Ovary (tissue), 9 donors: Measurements from ENCODE around the gene SLC30A3. TPM values are rescaled to one million over a fixed set of nuclear protein-coding genes. Genes with fewer than 3 reads are reported as not detected.
A peak's percentile ranks its signal among the peaks of the same experiment; 100 is the strongest.

Experiments used
- DNase-seq, 5 donors: peaks; one replicate each; pipeline ENCODE4 v3.0.0-alpha.2; 2019 to 2020
- H3K27ac ChIP-seq, 2 donors: fragments of 200-600 bp; one replicate each; pipeline versions ENCODE4 v1.5.1 to v1.8.0; 2019 to 2022
- H3K27me3 ChIP-seq: fragments of 200-600 bp; one replicate; pipeline ENCODE4 v1.8.0; 2022
- H3K36me3 ChIP-seq: fragments of 200-600 bp; sonication (generic); one replicate; pipeline ENCODE4 v1.5.1; 2019
- H3K4me1 ChIP-seq: one replicate; pipeline ENCODE4 v1.8.1; 2013; ENCODE audit warnings: mild to moderate bottlenecking, moderate library complexity; ENCODE audit not compliant: insufficient read depth
- H3K4me3 ChIP-seq: fragments of 200-600 bp; sonication (generic); one replicate; pipeline ENCODE4 v1.5.1; 2017
- H3K9me3 ChIP-seq, 2 donors: fragments of 200-600 bp in 1 of 2; sonication (generic) in 1 of 2; one replicate each; pipeline versions ENCODE4 v1.5.1 to v1.8.1; 2013 to 2019; ENCODE audit warnings: mild to moderate bottlenecking in 1 of 2, moderate library complexity in 1 of 2
- EP300 ChIP-seq: sonication (generic); formaldehyde crosslinking; IDR thresholded peaks from one replicate; pipeline ENCODE4 v1.6.1; 2017; ENCODE audit warnings: antibody characterized with exemption
- POLR2A ChIP-seq: fragments of 450-650 bp; IDR thresholded peaks from one replicate; pipeline ENCODE4 v1.6.1; 2017; ENCODE audit warnings: antibody characterized with exemption, mild to moderate bottlenecking, moderate library complexity
- WGBS, 3 donors: extraction: QIAGEN DNeasy Blood & Tissue Kit in 1 of 3; methylation state at CpG; one replicate each; pipeline versions ENCODE4 v1.1.5 to v1.1.7; 2013 to 2017; 5-methylcytosine and 5-hydroxymethylcytosine counted together
- intact Hi-C, 4 donors: fragments of 100-400 bp; cut with DNase I; formaldehyde crosslinking; loops; one replicate each; pipeline versions ENCODE4 v1.11.0 to v1.15.1; 2022 to 2023
- polyA plus RNA-seq, 2 donors: library from polyadenylated mRNA; stranded (reverse); fragments of 200-250 nt in 1 of 2; fragments of 350-450 nt in 1 of 2; fragmentation: Illumina TruSeq in 1 of 2; extraction: RNeasy Lipid Tissue Mini Kit (QIAGEN cat#74804) in 1 of 2; gene quantifications; one replicate each; pipeline ENCODE4 v1.2.3, GENCODE V29; 2013 to 2014
- total RNA-seq, 7 donors: library from RNA; depleted of rRNA in 2 of 7; stranded (reverse); fragments of >200 nt in 2 of 7; fragmentation: NEBNext Ultra II Directional in 3 of 7; extraction: Animal tissue kit (Norgen Biotek cat#: 25700) in 3 of 7; gene quantifications; one replicate each; pipeline versions ENCODE4 v1.1.0 to v1.2.4, GENCODE V29; 2016 to 2023
- TF ChIP-seq, protein P1 (sequence below), 3 donors: fragments of 450-650 bp in 2 of 3; fragments of 200-600 bp in 1 of 3; IDR thresholded peaks; one replicate each; pipeline versions ENCODE4 v1.5.1 to v1.8.0; 2016 to 2022; ENCODE audit warnings: antibody characterized with exemption in 3 of 3, mild to moderate bottlenecking in 1 of 3
- donor health status: DM: no; HTN: no; CAD: no; lungs with moderate emphysema.
- donor health status: DM: no; HTN: no; CAD: no.
- donor health status: Bipolar disorder and iron deficiency.
- donor health status: DM: yes; HTN: yes; CAD: no.
- donor health status: DM: no; HTN: no; CAD: no.
- donor health status: DM: yes; HTN: yes; CAD: no.

The SLC30A3 gene
- total and polyA plus RNA-seq, 9 donors, result 0.23 to 1.1 (median 0.36) TPM; not detected in 3

DNA sequence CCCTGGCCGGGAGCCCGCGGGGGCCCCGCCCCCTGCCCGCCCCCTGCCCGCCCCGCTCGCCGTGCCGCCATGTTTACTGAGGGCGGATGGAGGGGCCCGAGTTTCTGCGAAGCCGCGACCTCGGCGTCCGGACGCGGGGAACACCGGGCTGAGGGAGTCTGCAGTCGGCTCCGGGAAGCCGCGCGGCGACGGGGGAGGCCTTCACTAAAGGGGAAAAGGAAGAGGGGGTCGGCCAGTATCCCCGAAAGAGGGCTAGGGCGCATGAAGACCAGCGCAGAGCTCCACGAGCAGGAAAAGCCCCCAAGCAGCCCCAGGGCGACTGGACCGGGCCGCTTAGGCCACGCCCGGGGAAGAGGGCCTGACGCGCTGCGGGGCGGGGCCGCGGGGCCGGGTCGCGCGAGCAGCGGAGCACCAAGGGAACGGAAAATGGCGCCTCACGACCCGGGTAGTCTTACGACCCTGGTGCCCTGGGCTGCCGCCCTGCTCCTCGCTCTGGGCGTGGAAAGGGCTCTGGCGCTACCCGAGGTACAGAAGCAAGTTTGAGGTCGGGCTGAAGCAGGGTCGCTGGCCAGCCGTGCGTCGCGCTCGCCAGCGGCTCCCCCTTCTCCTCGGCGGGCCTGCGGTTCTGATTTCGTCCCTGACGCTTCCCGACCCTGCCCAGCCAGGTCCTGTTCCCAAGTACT, 50.8 kb downstream of the SLC30A3 start, which contains the start of the genes ATRAID and SLC5A6:
Gene ATRAID (plus strand): TSS at position 99 of the 683 bp plus-strand sequence. CDS start 328 bp downstream, at position 427.
Gene SLC5A6 (minus strand): TSS at position 326 of the 683 bp plus-strand sequence. CDS start 4,618 bp downstream, outside the sequence.
- peak; percentile 86 to 91 (median 89) for DNase-seq
- H3K27me3 ChIP-seq, result no peaks in the 10 kb centered on the region
- TF ChIP-seq, protein P1, sequence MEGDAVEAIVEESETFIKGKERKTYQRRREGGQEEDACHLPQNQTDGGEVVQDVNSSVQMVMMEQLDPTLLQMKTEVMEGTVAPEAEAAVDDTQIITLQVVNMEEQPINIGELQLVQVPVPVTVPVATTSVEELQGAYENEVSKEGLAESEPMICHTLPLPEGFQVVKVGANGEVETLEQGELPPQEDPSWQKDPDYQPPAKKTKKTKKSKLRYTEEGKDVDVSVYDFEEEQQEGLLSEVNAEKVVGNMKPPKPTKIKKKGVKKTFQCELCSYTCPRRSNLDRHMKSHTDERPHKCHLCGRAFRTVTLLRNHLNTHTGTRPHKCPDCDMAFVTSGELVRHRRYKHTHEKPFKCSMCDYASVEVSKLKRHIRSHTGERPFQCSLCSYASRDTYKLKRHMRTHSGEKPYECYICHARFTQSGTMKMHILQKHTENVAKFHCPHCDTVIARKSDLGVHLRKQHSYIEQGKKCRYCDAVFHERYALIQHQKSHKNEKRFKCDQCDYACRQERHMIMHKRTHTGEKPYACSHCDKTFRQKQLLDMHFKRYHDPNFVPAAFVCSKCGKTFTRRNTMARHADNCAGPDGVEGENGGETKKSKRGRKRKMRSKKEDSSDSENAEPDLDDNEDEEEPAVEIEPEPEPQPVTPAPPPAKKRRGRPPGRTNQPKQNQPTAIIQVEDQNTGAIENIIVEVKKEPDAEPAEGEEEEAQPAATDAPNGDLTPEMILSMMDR (IDR thresholded peaks at IDR 0.05), result no peak
- TF ChIP-seq POLR2A, result peak; percentile 90
- WGBS, 3 donors, result 0 to 1% (median 0%) methylated on average over 62 to 73 of the region's 73 CpGs
- H3K36me3 ChIP-seq, result no peaks in the 10 kb centered on the region
- H3K27ac ChIP-seq, result peak within 1 kb of the TSS; percentile 89 to 94
- H3K9me3 ChIP-seq, result no peaks in the 10 kb centered on the region
- intact Hi-C loops, result no loop called here
- peak within 1 kb of the TSS; percentile 50 for H3K4me3 ChIP-seq
- peaks cover 8% of the 10 kb centered on the region for H3K4me1 ChIP-seq

DNA sequence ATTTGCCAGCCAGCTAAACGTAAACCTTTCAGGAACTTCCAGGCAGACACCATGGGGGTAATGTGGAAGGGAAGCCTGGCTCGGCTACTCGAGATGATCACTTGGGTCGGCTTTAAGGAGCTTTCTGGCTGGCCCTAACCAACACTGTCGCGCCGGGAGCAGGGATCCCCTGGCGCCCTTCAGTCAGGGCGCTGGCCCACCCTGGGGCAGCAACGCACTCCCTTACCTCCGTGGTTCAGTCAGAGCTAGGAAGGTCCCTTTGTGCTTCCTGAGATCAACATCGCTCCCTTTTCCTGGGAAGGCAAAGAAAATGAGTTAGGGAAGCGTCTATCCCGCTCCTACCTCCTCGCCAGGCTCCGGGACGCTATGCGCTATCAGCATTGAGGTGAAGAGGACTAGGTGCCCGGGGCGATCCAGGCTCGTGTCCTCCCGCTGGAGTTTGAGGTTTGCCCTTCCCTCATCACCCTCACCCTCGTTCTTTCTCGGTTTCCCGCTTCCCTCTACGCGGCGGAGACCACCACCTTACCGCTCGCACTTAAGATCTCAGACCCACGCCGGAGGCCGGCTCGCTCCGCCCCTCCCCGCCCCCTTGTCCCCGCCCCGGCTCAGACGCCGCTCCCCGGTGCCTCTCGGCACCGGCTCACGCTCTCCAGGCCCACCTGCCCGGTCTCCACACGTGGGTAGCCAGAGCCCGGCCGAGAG, 51.5 kb downstream of the SLC30A3 start:
- peak overlapping the region; percentile 50 for H3K4me3 ChIP-seq
- TF ChIP-seq, protein P1 (IDR thresholded peaks at IDR 0.05), result no peak
- TF ChIP-seq POLR2A (no peak), EP300 (no peak)
- WGBS, 3 donors, result 1 to 2% (median 2%) methylated on average over 48 of the region's 48 CpGs
- DNase-seq, result peak in 1 of 5 donors; percentile 33
- no peaks in the 10 kb centered on the region for H3K36me3 ChIP-seq
- intact Hi-C loops, result no loop called here
- no peaks in the 10 kb centered on the region for H3K9me3 ChIP-seq
- peaks cover 6% of the 10 kb centered on the region for H3K4me1 ChIP-seq
- H3K27ac ChIP-seq, result peak overlapping the region; percentile 89 to 94
- H3K27me3 ChIP-seq, result no peaks in the 10 kb centered on the region

DNA sequence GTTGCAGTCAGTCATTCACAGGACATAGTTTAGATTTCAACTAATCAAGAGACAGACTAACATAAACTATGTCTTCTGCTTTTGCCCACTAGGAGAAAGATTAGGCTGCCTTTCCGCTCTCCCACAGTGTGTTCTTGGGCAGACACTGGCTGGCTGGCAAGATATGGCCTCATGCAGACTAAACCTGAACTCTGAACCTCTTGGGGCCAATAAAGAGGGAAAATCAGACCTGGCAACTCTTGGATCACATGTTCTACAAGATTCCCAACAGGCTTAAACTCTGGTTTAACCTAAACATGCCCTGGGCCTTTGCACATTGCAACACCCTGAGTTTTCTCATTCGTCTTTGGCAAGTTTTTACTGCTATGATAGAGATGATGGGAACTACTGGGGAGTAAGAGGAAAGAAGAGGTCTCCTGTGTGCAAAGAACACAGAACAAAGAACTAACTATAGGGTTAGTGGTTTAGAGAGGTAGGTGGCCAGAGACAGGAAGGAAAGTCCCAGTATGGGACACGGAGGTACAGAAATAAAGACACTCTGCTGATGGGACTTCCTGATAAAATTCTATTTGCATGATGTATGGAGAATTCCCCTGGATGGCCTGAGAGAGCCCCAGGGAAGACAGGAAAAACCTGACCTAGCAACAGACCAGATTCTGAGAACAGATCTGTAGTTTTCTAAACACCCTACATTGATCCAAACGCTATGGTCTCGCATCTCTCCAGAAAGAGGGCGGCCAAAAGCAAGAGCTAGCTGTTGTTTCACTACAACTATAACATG, 53.0 kb downstream of the SLC30A3 start:
- intact Hi-C loops, result loop anchor here in 1 of 4 donors (10.0 kb wide), 1 partner anchor 245 kb away; no protein-coding TSS in a partner anchor
- Histone ChIP-seq H3K4me3 (no peak overlapping the region), H3K27me3 (no peaks in the 10 kb centered on the region), H3K36me3 (no peaks in the 10 kb centered on the region), H3K27ac (no peak overlapping the region), H3K4me1 (peaks cover 7% of the 10 kb centered on the region), H3K9me3 (no peaks in the 10 kb centered on the region)
- TF ChIP-seq EP300 (no peak), POLR2A (no peak)
- TF ChIP-seq, protein P1 (IDR thresholded peaks at IDR 0.05), result no peak
- no peak for DNase-seq
- WGBS, 3 donors, result 79 to 86% (median 83%) methylated on average over 6 of the region's 6 CpGs

DNA sequence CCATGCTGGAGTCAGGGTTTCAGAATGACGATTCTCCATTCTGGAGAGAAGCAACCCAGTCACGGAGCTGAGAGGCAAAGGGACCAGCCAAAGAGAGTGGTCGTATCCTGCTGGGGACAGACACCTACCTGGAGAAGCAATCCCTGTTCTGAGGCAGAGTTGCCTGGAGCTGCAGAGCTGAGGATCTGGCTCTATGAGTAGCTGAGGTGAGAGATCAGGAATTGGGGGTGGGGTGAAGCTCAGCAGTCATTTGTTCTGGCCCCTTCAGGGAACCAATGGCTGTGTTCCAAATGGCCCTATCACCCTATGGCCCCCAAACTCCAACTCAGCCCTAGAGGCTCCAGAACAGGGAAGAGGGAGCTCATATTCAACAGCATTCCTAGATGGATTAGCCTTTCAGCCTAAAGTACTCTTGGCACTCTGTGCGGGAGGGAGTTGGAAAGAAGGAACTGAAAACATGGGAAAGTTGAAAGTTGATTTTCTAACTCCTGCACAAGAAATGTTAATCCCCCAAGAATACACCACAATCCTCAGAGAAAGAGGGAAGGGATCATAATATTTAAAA, 54.3 kb downstream of the SLC30A3 start:
- no peak for DNase-seq
- H3K27ac ChIP-seq, result no peak overlapping the region
- H3K4me1 ChIP-seq, result peaks cover 6% of the 10 kb centered on the region
- TF ChIP-seq, protein P1 (IDR thresholded peaks at IDR 0.05), result no peak
- TF ChIP-seq POLR2A (no peak), EP300 (no peak)
- 80 to 87% (median 86%) methylated on average over 4 of the region's 4 CpGs for WGBS, 3 donors
- H3K4me3 ChIP-seq, result no peak overlapping the region
- H3K36me3 ChIP-seq, result no peaks in the 10 kb centered on the region
- no peaks in the 10 kb centered on the region for H3K27me3 ChIP-seq
- no peaks in the 10 kb centered on the region for H3K9me3 ChIP-seq
- intact Hi-C loops, result loop anchor here in 1 of 4 donors (10.0 kb wide), 1 partner anchor 244 kb away; no protein-coding TSS in a partner anchor
